Endothelial cell of umbilical vein (primary cell): ENCODE results near the gene VCPKMT. TPM values are rescaled to one million over a fixed set of nuclear protein-coding genes. Genes with fewer than 3 reads are reported as not detected.

Source experiments
- BruUV-seq: library from RNA; stranded (reverse); fragments of 400-500 nt; replicated peaks from 2 replicates; lab custom pipeline; 2021; lab: Mats Ljungman, UMichigan
- CTCF ChIA-PET: fragments of 300-600, 350-600 bp; sonication (Branson Sonifier 250); formaldehyde crosslinking; loops from one replicate; lab custom pipeline; 2021; ENCODE audit warnings: antibody characterized with exemption, inconsistent platforms; lab: Charles Lee
- POLR2A ChIA-PET: fragments of 300-600, 350-600 bp; sonication (Branson Sonifier 250); formaldehyde crosslinking; loops from one replicate; lab custom pipeline; 2021; ENCODE audit warnings: antibody characterized with exemption, inconsistent platforms; lab: Charles Lee
- DNase-seq: peaks from one replicate; pipeline ENCODE4 v3.0.0-alpha.2; 2011; ENCODE audit warnings: low read depth, low spot score
- FAIRE-seq: peaks from 2 replicates; lab custom pipeline; 2011; peaks lifted over from hg19 to GRCh38; lab: Jason Lieb, UNC
- H2AFZ ChIP-seq: 2 replicates; pipeline ENCODE4 v1.6.0; 2012; ENCODE audit warnings: low read depth, low read length, control low read depth, inconsistent platforms
- H3K27ac ChIP-seq: 2 replicates; pipeline ENCODE4 v1.5.1; 2011; ENCODE audit warnings: low read depth, mild to moderate bottlenecking, control low read depth, low read length, moderate library complexity; ENCODE audit not compliant: insufficient read depth
- H3K27me3 ChIP-seq, 2 experiments: 2 replicates each; pipeline versions ENCODE4 v1.6.0 to v1.6.1; 2011; ENCODE audit warnings: low read length in 2 of 2, mixed read lengths in 1 of 2; ENCODE audit not compliant: control insufficient read depth in 2 of 2, insufficient read depth in 2 of 2
- H3K36me3 ChIP-seq, 2 experiments: 2 replicates in 1 of 2; 3 replicates in 1 of 2; pipeline ENCODE4 v1.5.1; 2011; ENCODE audit warnings: low read length in 2 of 2, mild to moderate bottlenecking in 1 of 2, moderate library complexity in 1 of 2; ENCODE audit not compliant: control insufficient read depth in 2 of 2, insufficient read depth in 2 of 2; ENCODE audit errors: extremely low read depth in 1 of 2
- H3K4me1 ChIP-seq: 3 replicates; pipeline ENCODE4 v1.5.1; 2011; ENCODE audit warnings: mild to moderate bottlenecking, low read length; ENCODE audit not compliant: control insufficient read depth, insufficient read depth; ENCODE audit errors: extremely low read depth
- H3K4me2 ChIP-seq: 2 replicates; pipeline ENCODE4 v1.6.1; 2011; ENCODE audit warnings: low read length, control low read depth, mixed read lengths; ENCODE audit not compliant: insufficient read depth
- H3K4me3 ChIP-seq, 3 experiments: fragments of 200-600 bp in 1 of 3; sonication (generic), shearing (Covaris generic) in 1 of 3; replicated peaks in 1 of 3; 2 replicates each; pipeline ENCODE4 v1.5.1; 2011 to 2016; ENCODE audit warnings: control low read depth in 3 of 3, low read length in 3 of 3, mild to moderate bottlenecking in 2 of 3, inconsistent platforms in 1 of 3, low read depth in 1 of 3, moderate library complexity in 1 of 3; ENCODE audit not compliant: insufficient read depth in 1 of 3
- H3K79me2 ChIP-seq: 2 replicates; pipeline ENCODE4 v1.6.0; 2012; ENCODE audit warnings: low read length, inconsistent platforms; ENCODE audit not compliant: control insufficient read depth, insufficient read depth
- H3K9ac ChIP-seq: replicated peaks from 2 replicates; pipeline ENCODE3; 2011; ENCODE audit warnings: low read length, control low read depth; ENCODE audit not compliant: insufficient read depth; ENCODE audit errors: extremely low read depth
- H3K9me1 ChIP-seq: replicated peaks from 3 replicates; pipeline ENCODE4 v1.6.0; 2011; ENCODE audit warnings: mild to moderate bottlenecking, low read length; ENCODE audit not compliant: control insufficient read depth, insufficient read depth; ENCODE audit errors: extremely low read depth
- H3K9me3 ChIP-seq: replicated peaks from 2 replicates; pipeline ENCODE4 v1.5.1; 2012; ENCODE audit warnings: low read length, inconsistent platforms; ENCODE audit not compliant: control insufficient read depth, insufficient read depth
- H4K20me1 ChIP-seq: replicated peaks from 2 replicates; pipeline ENCODE3; 2011; ENCODE audit warnings: mild to moderate bottlenecking, low read length; ENCODE audit not compliant: control insufficient read depth, insufficient read depth; ENCODE audit errors: extremely low read depth
- CTCF ChIP-seq, 2 donors: IDR thresholded peaks; 1 replicate in 1 of 2; 2 replicates in 1 of 2; pipeline ENCODE4 v1.5.1; 2011; ENCODE audit warnings: low read length in 2 of 2, mild to moderate bottlenecking in 2 of 2, moderate library complexity in 2 of 2, control low read depth in 1 of 2, inconsistent platforms in 1 of 2, low read depth in 1 of 2; ENCODE audit not compliant: insufficient read depth in 1 of 2; ENCODE audit errors: extremely low read depth in 1 of 2
- EZH2 ChIP-seq: IDR thresholded peaks from 2 replicates; pipeline ENCODE4 v1.6.1; 2012; ENCODE audit warnings: borderline replicate concordance, low read depth, mild to moderate bottlenecking, moderate library complexity, low read length, inconsistent platforms; ENCODE audit not compliant: severe bottlenecking
- FOS ChIP-seq: IDR thresholded peaks from 2 replicates; pipeline ENCODE4 v1.6.1; 2011; ENCODE audit warnings: mild to moderate bottlenecking, low read length, moderate library complexity, borderline replicate concordance; ENCODE audit not compliant: insufficient read depth
- GATA2 ChIP-seq: IDR thresholded peaks from 2 replicates; pipeline ENCODE4 v1.7.0; 2011; ENCODE audit warnings: low read depth, mild to moderate bottlenecking, moderate library complexity, mixed read lengths, low read length; ENCODE audit not compliant: insufficient read length, insufficient read depth
- JUN ChIP-seq: IDR thresholded peaks from 2 replicates; pipeline ENCODE4 v1.6.1; 2011; ENCODE audit warnings: borderline replicate concordance, low read depth; ENCODE audit not compliant: insufficient read length, insufficient read depth
- MAX ChIP-seq: IDR thresholded peaks from 2 replicates; pipeline ENCODE4 v1.6.1; 2011; ENCODE audit not compliant: insufficient read depth, insufficient read length
- MYC ChIP-seq: IDR thresholded peaks from one replicate; pipeline ENCODE4 v1.6.1; 2011; ENCODE audit warnings: mild to moderate bottlenecking, low read depth, low read length
- POLR2A ChIP-seq: IDR thresholded peaks from 2 replicates; pipeline ENCODE4 v1.6.1; 2012; ENCODE audit warnings: low read depth, mild to moderate bottlenecking, control low read depth, low read length
- POLR2AphosphoS5 ChIP-seq: IDR thresholded peaks from 2 replicates; pipeline ENCODE4 v1.6.1; 2012; ENCODE audit warnings: low read depth, mild to moderate bottlenecking, control low read depth, low read length, moderate library complexity; ENCODE audit not compliant: insufficient read depth
- dilution Hi-C: fragments of 300-500 bp; cut with MboI; formaldehyde crosslinking; loops from one replicate; pipeline ENCODE4 v1.15.0; 2019; ENCODE audit warnings: low sequenced_read_pairs; ENCODE audit not compliant: extremely low pct_ligation_motif_present
- intact Hi-C: fragments of 100-400 bp; cut with micrococcal nuclease; formaldehyde crosslinking; loops from one replicate; pipeline ENCODE4 v1.10.0; 2022
- polyA plus RNA-seq, 4 experiments: library from polyadenylated mRNA; depleted of rRNA in 3 of 4; stranded (reverse) in 3 of 4; unstranded in 1 of 4; fragments of >200 nt; gene quantifications; 2 replicates each; pipeline versions ENCODE4 v1.2.1 to v1.2.3, GENCODE V29; 2011 to 2012; ENCODE audit warnings: missing spikeins in 1 of 4
- total RNA-seq: library from RNA; stranded (reverse); gene quantifications from 2 replicates; pipeline ENCODE4 v1.2.3, GENCODE V29; 2021

The VCPKMT gene
- total and polyA plus RNA-seq, 2 donors (not counting 3 experiments of a cell fraction or from before 2014, with no cell fraction given), result 3.5 to 9.2 TPM

- ChIA-PET CTCF (interaction anchor here (1.0 to 2.0 kb wide), 2 partner anchors 28 to 223 kb away, joined by 3 to 4 read pairs; no protein-coding TSS in a partner anchor), POLR2A (no interaction called here)
- H3K9me1 ChIP-seq, result no peaks in the 10 kb centered on the region
- H3K9me3 ChIP-seq, result no peaks in the 10 kb centered on the region
- no peak for TF ChIP-seq POLR2A
- H3K27me3 ChIP-seq, result no peaks in the 10 kb centered on the region
- intact Hi-C loops (no loop called here), dilution Hi-C loops (no loop called here)
- DNase-seq (no peak), FAIRE-seq (no peak)
- no peak overlapping the region for H3K4me3 ChIP-seq
- no TSS peak for BruUV-seq
- no peak overlapping the region for H2AFZ ChIP-seq
- H3K4me2 ChIP-seq, result no peak overlapping the region
- H3K9ac ChIP-seq, result no peak overlapping the region
- no peaks in the 10 kb centered on the region for H4K20me1 ChIP-seq
- no peak overlapping the region for H3K27ac ChIP-seq
- no peaks in the 10 kb centered on the region for H3K36me3 ChIP-seq
- H3K4me1 ChIP-seq, result no peaks in the 10 kb centered on the region
- H3K79me2 ChIP-seq, result no peaks in the 10 kb centered on the region
These were observed 27.2 kb downstream of the VCPKMT start for GRCh38 chr14:50089208-50089607.

- Histone ChIP-seq H3K9me3 (no peaks in the 10 kb centered on the region), H3K27me3 (no peaks in the 10 kb centered on the region), H3K79me2 (no peaks in the 10 kb centered on the region), H3K4me2 (no peak overlapping the region), H4K20me1 (no peaks in the 10 kb centered on the region), H3K4me3 (no peak overlapping the region), H3K27ac (no peak overlapping the region), H3K36me3 (no peaks in the 10 kb centered on the region), H2AFZ (no peak overlapping the region), H3K4me1 (no peaks in the 10 kb centered on the region), H3K9me1 (no peaks in the 10 kb centered on the region), H3K9ac (no peak overlapping the region)
- TF ChIP-seq MAX (no peak), MYC (no peak), JUN (no peak), FOS (no peak), POLR2AphosphoS5 (no peak), POLR2A (no peak), CTCF (IDR thresholded peaks at IDR 0.05; ENCODE audit: extremely low read depth in 1 of 2, insufficient read depth in 1 of 2, low read depth in 1 of 2, low read length in 2 of 2) (no peak), EZH2 (no peak), GATA2 (no peak)
- intact Hi-C loops (no loop called here), dilution Hi-C loops (no loop called here)
- no TSS peak for BruUV-seq
- CTCF ChIA-PET, result interaction anchor here (0.9 to 2.0 kb wide), 4 partner anchors 16 to 227 kb away, joined by 3 to 4 read pairs (median 4); no protein-coding TSS in a partner anchor
- POLR2A ChIA-PET, result no interaction called here
- FAIRE-seq, result no peak
- no peak for DNase-seq
These were observed 27.6 kb downstream of the VCPKMT start for GRCh38 chr14:50088731-50089130.
